Stimulated activated CD8-positive, alpha-beta memory T cell treated with anti-CD3 and anti-CD28 coated beads, Interleukin-7, amount 100 ng/mL, for 48 hours (primary cell): ENCODE data around the gene HDAC4.

Experiments used
- DNase-seq, 2 donors: peaks; one replicate each; pipeline ENCODE4 v3.0.0-alpha.2; 2020; ENCODE audit warnings: low read depth in 1 of 2; ENCODE audit errors: extremely low read depth in 1 of 2

The HDAC4 gene

DNA sequence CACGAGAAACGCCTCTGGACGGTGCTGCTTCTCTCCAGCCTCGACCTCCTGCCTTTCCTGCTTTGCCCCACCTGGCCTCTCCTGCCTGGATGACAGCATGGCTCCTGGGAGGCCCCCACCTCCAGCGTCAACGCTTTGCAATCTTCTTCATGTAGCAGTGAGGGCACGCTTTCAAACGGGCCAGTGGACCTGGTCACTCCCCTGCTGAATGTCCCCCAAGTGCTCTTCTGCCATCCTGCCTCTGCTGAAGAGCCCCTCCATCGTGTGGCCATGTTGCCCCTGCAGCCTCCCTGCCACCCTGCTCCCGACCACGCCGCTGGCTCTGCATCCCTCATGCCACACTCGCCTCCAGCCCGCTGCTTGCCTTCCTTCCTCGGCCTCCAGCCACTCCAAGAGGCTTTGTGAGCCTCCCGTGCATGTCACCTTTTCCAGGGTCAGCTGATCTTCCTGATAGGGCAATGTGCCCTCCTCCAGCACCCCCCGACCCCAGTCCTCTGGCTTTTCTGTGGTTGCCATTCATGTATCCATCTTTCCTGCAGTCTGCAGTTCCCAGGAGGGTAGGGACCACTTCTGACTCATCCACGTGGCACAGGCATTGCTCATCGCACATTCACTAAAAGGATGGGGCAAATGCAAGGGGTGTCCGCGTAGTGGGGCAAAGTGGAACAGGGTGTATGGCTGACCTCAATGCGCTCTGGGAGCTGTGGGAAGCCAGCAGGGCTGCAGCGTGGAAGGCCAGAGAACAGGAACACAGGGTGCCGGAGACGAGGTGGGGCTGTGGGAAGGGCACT is 284.2 kb downstream of the HDAC4 start:
- DNase-seq: no peak

DNA sequence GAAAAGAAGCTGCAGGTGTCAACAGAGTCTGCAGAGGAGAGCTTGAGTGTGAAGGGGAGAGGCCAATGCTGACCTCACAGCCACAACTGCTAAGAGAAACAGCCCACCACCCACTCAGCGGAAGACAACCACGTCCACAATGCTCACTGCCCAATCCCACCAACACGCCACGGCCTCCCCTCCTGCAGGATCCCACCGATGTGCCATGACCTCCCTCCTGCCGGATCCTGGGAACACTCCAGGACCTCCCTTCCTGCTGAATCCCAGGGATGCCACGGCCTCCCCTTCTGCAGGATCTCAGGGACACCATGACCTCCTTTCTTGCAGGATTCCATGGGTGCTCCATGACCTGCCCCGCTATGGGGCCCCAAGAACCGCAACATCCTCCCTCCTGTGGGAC is 285.2 kb downstream of the HDAC4 start:
- no peak for DNase-seq

DNA sequence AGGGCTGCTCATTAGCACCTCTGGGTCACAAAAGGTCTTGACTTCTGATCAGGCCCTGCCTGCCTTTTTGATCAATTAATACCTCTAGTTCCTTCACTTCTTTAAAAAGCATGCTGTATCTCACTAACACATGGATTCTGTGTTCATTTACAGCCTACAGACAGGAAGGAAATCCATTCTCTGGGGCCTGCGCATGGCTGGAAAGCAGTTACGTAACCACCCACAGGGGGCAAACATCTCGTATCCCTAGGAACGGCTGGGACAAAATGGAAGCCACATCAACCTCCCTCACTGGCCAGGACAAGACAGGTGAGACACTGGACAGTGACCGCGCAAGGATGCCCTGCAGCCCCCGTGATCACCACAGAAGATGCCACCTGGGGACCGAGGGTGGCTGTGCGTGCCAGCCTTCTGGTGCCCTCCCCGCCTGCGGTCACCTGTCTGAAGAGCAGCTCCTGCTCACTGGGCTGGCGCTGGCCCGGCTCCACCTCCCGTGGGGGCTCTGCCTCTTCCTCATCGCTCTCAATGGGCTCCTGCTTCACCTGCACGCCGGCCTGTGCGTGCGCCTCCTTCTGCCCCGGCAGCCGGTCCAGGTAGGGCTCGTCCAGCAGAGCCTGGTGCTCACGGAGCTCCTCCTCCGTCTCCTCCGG is 286.1 kb downstream of the HDAC4 start:
- DNase-seq: no peak

GRCh38 chr2:239114119-239114581 is 286.7 kb downstream of the HDAC4 start:
- no peak for DNase-seq

GRCh38 chr2:239113615-239114014 is 287.2 kb downstream of the HDAC4 start:
- DNase-seq: no peak

DNA sequence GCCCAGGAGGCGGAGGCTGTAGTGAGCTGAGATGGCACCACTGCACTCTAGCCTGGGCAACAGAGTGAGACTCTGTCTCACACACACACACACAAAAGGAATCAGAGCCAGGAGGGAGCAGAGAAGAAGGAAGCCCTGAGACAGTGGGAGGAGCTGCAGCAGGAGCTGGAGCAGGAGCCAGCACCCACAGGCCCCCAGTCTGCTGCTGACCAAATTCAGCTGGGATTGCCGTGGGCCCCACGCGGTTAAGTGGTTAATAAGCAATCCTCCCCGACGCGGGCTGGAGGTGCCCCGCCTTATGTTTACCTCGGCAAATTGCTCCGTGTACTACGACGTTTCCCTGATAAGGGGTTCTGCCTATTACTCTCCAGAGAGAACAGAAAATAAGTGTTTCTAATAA is 287.6 kb downstream of the HDAC4 start:
- DNase-seq: no peak

- DNase-seq: no peak
Observed at GRCh38 chr2:239112127-239112774, 288.6 kb downstream of the HDAC4 start.

DNA sequence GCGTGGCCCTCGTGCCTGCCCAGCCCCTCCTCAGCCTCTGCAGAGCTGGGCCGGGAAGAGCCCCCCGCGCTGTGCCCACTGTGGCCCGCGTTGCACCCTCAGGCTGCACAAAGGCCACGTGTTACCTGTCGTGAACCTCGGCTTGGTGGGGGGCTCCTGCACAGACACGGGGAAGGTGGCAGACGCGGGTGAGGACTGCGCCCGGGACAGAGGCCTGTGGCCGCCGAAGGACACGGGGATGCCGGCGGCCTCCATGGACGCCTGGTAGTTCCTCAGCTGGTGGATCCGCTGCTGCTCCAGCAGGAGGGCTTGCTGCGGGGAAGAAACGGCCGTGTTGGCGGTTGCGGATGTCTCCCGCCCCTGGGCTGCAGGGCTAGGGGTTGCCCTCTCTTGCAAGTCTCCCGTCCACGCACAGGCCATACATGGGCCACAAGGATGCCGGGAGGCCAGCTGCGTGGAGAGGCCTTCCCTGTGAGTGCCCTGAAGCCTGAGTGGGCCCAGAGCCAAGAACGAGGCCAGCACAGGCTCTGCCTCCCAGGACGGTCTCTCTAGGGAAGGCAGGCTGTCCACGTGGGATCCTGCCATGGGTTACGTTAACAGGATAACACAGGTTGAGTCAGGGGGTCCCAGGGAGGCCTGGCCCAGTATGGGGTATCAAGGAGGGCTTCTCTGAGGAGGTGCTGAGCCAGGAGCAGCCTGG is 289.3 kb downstream of the HDAC4 start:
- no peak for DNase-seq

DNA sequence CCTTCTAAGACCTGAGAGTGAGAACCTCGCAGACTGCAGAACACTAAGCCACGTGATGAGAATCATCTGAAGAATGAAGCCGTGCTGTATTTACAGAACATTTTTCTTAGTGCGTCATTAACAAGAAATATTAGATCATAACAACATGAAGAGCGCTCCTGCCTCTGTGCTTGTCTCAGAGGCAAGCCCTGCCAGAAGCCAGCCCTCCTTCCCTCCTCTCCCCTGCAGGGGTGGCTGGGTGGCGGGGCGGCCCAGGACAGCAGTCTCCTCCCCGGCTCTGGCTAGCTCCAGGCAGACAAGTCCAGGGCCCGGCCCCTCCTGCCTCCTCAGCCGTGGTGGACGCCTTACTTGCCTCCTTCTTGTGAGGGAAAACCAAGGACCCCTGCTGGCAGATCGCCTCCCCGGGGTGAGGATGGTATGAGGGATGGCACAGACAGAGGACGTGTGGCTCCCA is 290.2 kb downstream of the HDAC4 start:
- DNase-seq: no peak

- no peak for DNase-seq
Observed at GRCh38 chr2:239109928-239110545, 290.8 kb downstream of the HDAC4 start.

- DNase-seq: no peak
Observed at GRCh38 chr2:239109041-239109927, 291.5 kb downstream of the HDAC4 start.

- DNase-seq: no peak
Observed at GRCh38 chr2:239108459-239108858, 292.4 kb downstream of the HDAC4 start.

GRCh38 chr2:239107936-239108335 is 292.9 kb downstream of the HDAC4 start:
- DNase-seq: no peak

DNA sequence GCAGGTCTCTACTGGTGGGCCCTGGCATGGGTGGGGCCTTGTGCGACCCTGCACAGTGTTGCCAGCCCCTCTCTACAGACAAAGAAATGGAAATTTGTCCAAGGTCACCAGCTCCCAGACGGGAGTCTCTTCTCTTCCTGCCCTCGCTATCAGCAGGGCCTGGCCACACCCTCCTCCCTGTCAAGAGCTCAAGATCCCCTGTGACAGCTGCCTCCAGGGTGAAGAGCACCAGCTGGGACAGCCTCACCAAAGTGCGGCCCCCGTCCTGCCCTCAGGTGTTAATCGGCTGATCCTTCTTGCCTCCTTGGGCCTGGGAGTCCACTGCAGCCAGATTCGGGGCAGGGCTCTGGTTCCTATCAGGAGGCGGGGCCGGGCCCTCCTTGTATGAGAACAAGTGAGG is 293.9 kb downstream of the HDAC4 start:
- DNase-seq: no peak

DNA sequence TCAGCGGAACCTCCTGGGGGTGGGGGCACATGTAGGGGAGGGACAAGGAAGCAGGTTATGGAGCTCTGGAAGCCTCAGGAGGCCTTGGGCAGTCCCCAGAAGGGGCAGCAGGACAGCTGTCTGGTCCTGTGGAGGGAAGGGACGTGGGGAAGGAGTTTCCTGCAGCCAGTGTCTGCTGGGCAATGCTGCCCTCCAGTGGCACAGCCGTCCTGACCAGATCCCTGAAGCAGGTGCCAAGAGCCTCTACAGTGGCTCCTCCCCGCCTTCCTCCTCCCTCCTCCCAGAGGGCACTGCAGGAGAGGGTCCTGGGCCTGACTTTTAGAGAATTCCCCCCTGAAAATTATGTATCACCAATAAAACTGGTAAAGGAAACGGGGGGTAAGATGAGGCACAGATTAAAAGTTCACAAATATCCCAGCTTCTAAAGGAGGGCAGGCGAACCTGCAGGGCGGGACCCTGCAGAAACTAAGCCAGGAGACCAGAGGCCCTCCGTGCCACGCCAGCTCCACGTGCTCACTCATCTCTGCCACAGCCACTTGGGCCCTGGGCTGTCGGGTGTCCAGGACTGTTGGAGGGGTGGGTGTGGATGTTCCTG is 294.4 kb downstream of the HDAC4 start:
- DNase-seq: peak in 1 of 2 donors; percentile 7

- DNase-seq: no peak
Observed at GRCh38 chr2:239105234-239105633, 295.6 kb downstream of the HDAC4 start.

DNA sequence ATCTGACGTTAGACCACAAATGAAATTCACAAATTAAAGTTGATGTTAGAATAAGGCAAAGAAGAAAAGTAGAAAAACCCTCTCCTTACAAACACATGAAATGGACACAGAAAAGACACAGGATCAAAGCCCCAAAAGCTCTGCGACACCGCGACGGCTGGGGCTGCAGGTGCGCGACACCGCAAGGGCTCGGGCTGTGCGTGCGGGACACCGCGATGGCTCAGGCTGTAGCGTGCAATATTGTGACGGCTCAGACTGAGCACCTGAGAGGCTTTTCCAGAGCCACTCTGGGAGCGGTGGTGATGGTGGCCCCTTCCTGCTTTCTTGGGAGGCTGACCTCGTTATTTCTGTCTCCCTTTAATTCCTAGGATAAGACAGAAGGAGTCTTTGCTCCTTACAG is 296.0 kb downstream of the HDAC4 start:
- DNase-seq: no peak

- no peak for DNase-seq
Observed at GRCh38 chr2:239103125-239104098, 297.4 kb downstream of the HDAC4 start.
